ENCODE data around the gene ZNF343. TPM values are rescaled to one million over a fixed set of nuclear protein-coding genes. Genes with fewer than 3 reads are reported as not detected.

ZNF343 gene
- total and polyA plus RNA-seq, 10 of the 15 experiments (the other 5 are each of a cell fraction or from before 2014, with no cell fraction given): 1.3 to 11.1 (median 9.0) TPM

GRCh38 chr20:2446845-2447244, 61.9 kb downstream of the ZNF343 start:
- Histone ChIP-seq H3K27ac (ENCODE audit: control insufficient read depth, insufficient read depth) (no peak overlapping the region), H3K27me3 (replicated peaks in 1 of 2; ENCODE audit: control insufficient read depth in 2 of 2, insufficient read depth in 2 of 2, low read length in 1 of 2) (no peaks in the 10 kb centered on the region), H3K9ac (ENCODE audit: control insufficient read depth, insufficient read depth, low read length) (no peak overlapping the region), H4K20me1 (ENCODE audit: control insufficient read depth, insufficient read depth) (no peaks in the 10 kb centered on the region), H3K4me1 (ENCODE audit: control insufficient read depth, insufficient read depth, low read length) (no peaks in the 10 kb centered on the region), H3K36me3 (ENCODE audit: control insufficient read depth in 2 of 2, insufficient read depth in 2 of 2, low read length in 1 of 2) (no peaks in the 10 kb centered on the region), H3K79me2 (ENCODE audit: control insufficient read depth, insufficient read depth, low read length) (no peaks in the 10 kb centered on the region), H3K4me3 (no peak overlapping the region), H3K9me3 (replicated peaks; ENCODE audit: control insufficient read depth, insufficient read depth, low read length) (no peaks in the 10 kb centered on the region; the same call in 2 of the 3 replicates), H3K4me2 (ENCODE audit: control insufficient read depth, insufficient read depth) (no peak overlapping the region), H2AFZ (ENCODE audit: control insufficient read depth, low read depth, low read length) (no peak overlapping the region)
- CTCF ChIA-PET: interaction anchor here (1.0 to 2.1 kb wide), 4 partner anchors 12 to 239 kb away, joined by 3 to 12 read pairs (median 6); no protein-coding TSS in a partner anchor
- SMC1A ChIA-PET (ENCODE audit: uncharacterized antibody, unreplicated experiment): interaction anchor here (1.7 kb wide), 1 partner anchor 24 kb away, joined by 4 read pairs; no protein-coding TSS in a partner anchor
- no peak for DNase-seq (ENCODE audit: low read depth, low spot score)
- WGBS (ENCODE audit: insufficient coverage, insufficient replicate concordance, low lambda C conversion rate, missing lambda C conversion rate): 51% methylated on average over 4 of the region's 4 CpGs
- ATAC-seq: no peak
- in situ Hi-C loops (cut with MboI) (no loop called here), intact Hi-C loops (cut with micrococcal nuclease; ENCODE audit: unreplicated experiment) (no loop called here)
- POLR2A ChIA-PET: no interaction called here
- BruUV-seq (replicated peaks): no TSS peak
- FAIRE-seq: no peak
- TF ChIP-seq REST (IDR thresholded peaks at IDR 0.05; ENCODE audit: low read depth, low read length) (no peak), JUNB (IDR thresholded peaks at IDR 0.05) (no peak), ZSCAN29 (IDR thresholded peaks at IDR 0.05) (no peak), ZBTB33 (IDR thresholded peaks at IDR 0.05) (no peak), POU2F2 (IDR thresholded peaks at IDR 0.05; ENCODE audit: borderline replicate concordance, low read depth, low read length) (no peak), BCL3 (IDR thresholded peaks at IDR 0.05; ENCODE audit: borderline replicate concordance, insufficient read depth, low read depth, low read length, poor library complexity, severe bottlenecking) (no peak), TBL1XR1 (IDR thresholded peaks at IDR 0.05; ENCODE audit: low read depth, low read length) (no peak), SUZ12 (IDR thresholded peaks at IDR 0.05; ENCODE audit: unreplicated experiment) (no peak)
- RAD21 ChIA-PET (ENCODE audit: unreplicated experiment): no interaction called here

Small RNA genes lying within 50 kb of the gene (small RNA-seq; reads per million reads assigned to genes)
- gene RF00019: not detected

Other genes starting within 250 kb of the ZNF343 start
- gene TGM3, start 212.9 kb downstream of the ZNF343 start, total RNA-seq (2014; rRNA removed): not detected in 2 replicates
- gene TGM3, start 212.9 kb downstream of the ZNF343 start, total RNA-seq (2014; rRNA removed; fragmentation: Illumina TruSeq; extraction: Trizol): not detected in 2 replicates
- not detected in 2 replicates for gene TGM3, start 212.9 kb downstream of the ZNF343 start, total RNA-seq (2021)
- gene TGM3, start 212.9 kb downstream of the ZNF343 start, polyA plus RNA-seq (2011; rRNA removed): not detected in 2 replicates
- not detected in 2 replicates for gene TGM3, start 212.9 kb downstream of the ZNF343 start, polyA plus RNA-seq (2014; fragmentation: Illumina TruSeq; extraction: Trizol)
- gene TGM3, start 212.9 kb downstream of the ZNF343 start, polyA plus RNA-seq (2014; fragmentation: Nextera tagmentation; extraction: Ambion mirVana): not detected
- gene TGM3, start 212.9 kb downstream of the ZNF343 start, polyA plus RNA-seq (2014; rRNA removed): not detected in 2 replicates
- not detected for gene TGM3, start 212.9 kb downstream of the ZNF343 start, polyA plus RNA-seq (2016; fragmentation: Nextera tagmentation; extraction: Ambion mirVana)
- gene TGM6, start 128.0 kb downstream of the ZNF343 start, total RNA-seq (2014; rRNA removed): not detected in 2 replicates
- gene TGM6, start 128.0 kb downstream of the ZNF343 start, total RNA-seq (2014; rRNA removed; fragmentation: Illumina TruSeq; extraction: Trizol): not detected in 2 replicates
- gene TGM6, start 128.0 kb downstream of the ZNF343 start, total RNA-seq (2021): not detected in 2 replicates
- not detected in 2 replicates for gene TGM6, start 128.0 kb downstream of the ZNF343 start, polyA plus RNA-seq (2011; rRNA removed)
- gene TGM6, start 128.0 kb downstream of the ZNF343 start, polyA plus RNA-seq (2014; fragmentation: Illumina TruSeq; extraction: Trizol): not detected in 2 replicates
- not detected for gene TGM6, start 128.0 kb downstream of the ZNF343 start, polyA plus RNA-seq (2014; fragmentation: Nextera tagmentation; extraction: Ambion mirVana)
- gene TGM6, start 128.0 kb downstream of the ZNF343 start, polyA plus RNA-seq (2014; rRNA removed): not detected in 2 replicates
- not detected for gene TGM6, start 128.0 kb downstream of the ZNF343 start, polyA plus RNA-seq (2016; fragmentation: Nextera tagmentation; extraction: Ambion mirVana)
- 493 and 522 TPM in 2 replicates for gene SNRPB, start 38.1 kb downstream of the ZNF343 start, total RNA-seq (2014; rRNA removed)
- 247 and 263 TPM in 2 replicates for gene SNRPB, start 38.1 kb downstream of the ZNF343 start, total RNA-seq (2014; rRNA removed; fragmentation: Illumina TruSeq; extraction: Trizol)
- gene SNRPB, start 38.1 kb downstream of the ZNF343 start, total RNA-seq (2021): 429 and 437 TPM in 2 replicates
- 181 and 303 TPM in 2 replicates for gene SNRPB, start 38.1 kb downstream of the ZNF343 start, polyA plus RNA-seq (2011; rRNA removed)
- gene SNRPB, start 38.1 kb downstream of the ZNF343 start, polyA plus RNA-seq (2014; fragmentation: Illumina TruSeq; extraction: Trizol): 86.2 and 193 TPM in 2 replicates
- 100 to 1,000 TPM in 1 of 2 experiments, 10 to 100 TPM in 1; 15.0 to 108 TPM for gene SNRPB, start 38.1 kb downstream of the ZNF343 start, polyA plus RNA-seq (2014; fragmentation: Nextera tagmentation; extraction: Ambion mirVana)
- gene SNRPB, start 38.1 kb downstream of the ZNF343 start, polyA plus RNA-seq (2014; rRNA removed): 593 TPM in 2 replicates
- gene SNRPB, start 38.1 kb downstream of the ZNF343 start, polyA plus RNA-seq (2016; fragmentation: Nextera tagmentation; extraction: Ambion mirVana): 100 to 1,000 TPM; 555 to 571 TPM
- gene TMC2, start 27.7 kb upstream of the ZNF343 start, total RNA-seq (2014; rRNA removed): not detected in 2 replicates
- not detected in 2 replicates for gene TMC2, start 27.7 kb upstream of the ZNF343 start, total RNA-seq (2014; rRNA removed; fragmentation: Illumina TruSeq; extraction: Trizol)
- not detected in 2 replicates for gene TMC2, start 27.7 kb upstream of the ZNF343 start, total RNA-seq (2021)
- gene TMC2, start 27.7 kb upstream of the ZNF343 start, polyA plus RNA-seq (2011; rRNA removed): not detected in 2 replicates
- gene TMC2, start 27.7 kb upstream of the ZNF343 start, polyA plus RNA-seq (2014; fragmentation: Illumina TruSeq; extraction: Trizol): not detected in 2 replicates
- under 1 TPM in 1 of 2 experiments, not detected in 1; 0.08 TPM for gene TMC2, start 27.7 kb upstream of the ZNF343 start, polyA plus RNA-seq (2014; fragmentation: Nextera tagmentation; extraction: Ambion mirVana)
- gene TMC2, start 27.7 kb upstream of the ZNF343 start, polyA plus RNA-seq (2014; rRNA removed): not detected in 2 replicates
- gene TMC2, start 27.7 kb upstream of the ZNF343 start, polyA plus RNA-seq (2016; fragmentation: Nextera tagmentation; extraction: Ambion mirVana): not detected
- 440 and 489 TPM in 2 replicates for gene NOP56, start 143.7 kb upstream of the ZNF343 start, total RNA-seq (2014; rRNA removed)
- 502 and 535 TPM in 2 replicates for gene NOP56, start 143.7 kb upstream of the ZNF343 start, total RNA-seq (2014; rRNA removed; fragmentation: Illumina TruSeq; extraction: Trizol)
- gene NOP56, start 143.7 kb upstream of the ZNF343 start, total RNA-seq (2021): 409 and 424 TPM in 2 replicates
- gene NOP56, start 143.7 kb upstream of the ZNF343 start, polyA plus RNA-seq (2011; rRNA removed): 218 and 254 TPM in 2 replicates
- 550 and 607 TPM in 2 replicates for gene NOP56, start 143.7 kb upstream of the ZNF343 start, polyA plus RNA-seq (2014; fragmentation: Illumina TruSeq; extraction: Trizol)
- 100 to 1,000 TPM; 368 to 439 TPM for gene NOP56, start 143.7 kb upstream of the ZNF343 start, polyA plus RNA-seq (2014; fragmentation: Nextera tagmentation; extraction: Ambion mirVana)
- 371 and 408 TPM in 2 replicates for gene NOP56, start 143.7 kb upstream of the ZNF343 start, polyA plus RNA-seq (2014; rRNA removed)
- 100 to 1,000 TPM; 524 to 544 TPM for gene NOP56, start 143.7 kb upstream of the ZNF343 start, polyA plus RNA-seq (2016; fragmentation: Nextera tagmentation; extraction: Ambion mirVana)
- 131 and 136 TPM in 2 replicates for gene IDH3B, start 155.3 kb upstream of the ZNF343 start, total RNA-seq (2014; rRNA removed)
- gene IDH3B, start 155.3 kb upstream of the ZNF343 start, total RNA-seq (2014; rRNA removed; fragmentation: Illumina TruSeq; extraction: Trizol): 84.7 and 90.5 TPM in 2 replicates
- 109 and 110 TPM in 2 replicates for gene IDH3B, start 155.3 kb upstream of the ZNF343 start, total RNA-seq (2021)
- gene IDH3B, start 155.3 kb upstream of the ZNF343 start, polyA plus RNA-seq (2011; rRNA removed): 145 and 177 TPM in 2 replicates
- gene IDH3B, start 155.3 kb upstream of the ZNF343 start, polyA plus RNA-seq (2014; fragmentation: Illumina TruSeq; extraction: Trizol): 98.3 and 101 TPM in 2 replicates
- 10 to 100 TPM; 65.3 to 87.1 TPM for gene IDH3B, start 155.3 kb upstream of the ZNF343 start, polyA plus RNA-seq (2014; fragmentation: Nextera tagmentation; extraction: Ambion mirVana)
- gene IDH3B, start 155.3 kb upstream of the ZNF343 start, polyA plus RNA-seq (2014; rRNA removed): 134 and 144 TPM in 2 replicates
- gene IDH3B, start 155.3 kb upstream of the ZNF343 start, polyA plus RNA-seq (2016; fragmentation: Nextera tagmentation; extraction: Ambion mirVana): 100 to 1,000 TPM; 149 to 167 TPM
- not detected in 2 replicates for gene EBF4, start 183.9 kb upstream of the ZNF343 start, total RNA-seq (2014; rRNA removed)
- gene EBF4, start 183.9 kb upstream of the ZNF343 start, total RNA-seq (2014; rRNA removed; fragmentation: Illumina TruSeq; extraction: Trizol): not detected in 2 replicates
- gene EBF4, start 183.9 kb upstream of the ZNF343 start, total RNA-seq (2021): 0.13 TPM in 1 of 2 replicates, not detected in the other
- not detected in 2 replicates for gene EBF4, start 183.9 kb upstream of the ZNF343 start, polyA plus RNA-seq (2011; rRNA removed)
- not detected in 2 replicates for gene EBF4, start 183.9 kb upstream of the ZNF343 start, polyA plus RNA-seq (2014; fragmentation: Illumina TruSeq; extraction: Trizol)
- not detected for gene EBF4, start 183.9 kb upstream of the ZNF343 start, polyA plus RNA-seq (2014; fragmentation: Nextera tagmentation; extraction: Ambion mirVana)
- not detected in 2 replicates for gene EBF4, start 183.9 kb upstream of the ZNF343 start, polyA plus RNA-seq (2014; rRNA removed)
- gene EBF4, start 183.9 kb upstream of the ZNF343 start, polyA plus RNA-seq (2016; fragmentation: Nextera tagmentation; extraction: Ambion mirVana): not detected